Measurements from ENCODE around the gene GRK2. TPM values are rescaled to one million over a fixed set of nuclear protein-coding genes. Genes with fewer than 3 reads are reported as not detected.
"Not testable (repeated sequence)": the region's sequence is repeated elsewhere in the genome, so short reads cannot be mapped to it uniquely, and the experiment has no call there.

Gene GRK2
- total RNA-seq, 1 experiment from 2014 or later = 49.7 TPM

DNA sequence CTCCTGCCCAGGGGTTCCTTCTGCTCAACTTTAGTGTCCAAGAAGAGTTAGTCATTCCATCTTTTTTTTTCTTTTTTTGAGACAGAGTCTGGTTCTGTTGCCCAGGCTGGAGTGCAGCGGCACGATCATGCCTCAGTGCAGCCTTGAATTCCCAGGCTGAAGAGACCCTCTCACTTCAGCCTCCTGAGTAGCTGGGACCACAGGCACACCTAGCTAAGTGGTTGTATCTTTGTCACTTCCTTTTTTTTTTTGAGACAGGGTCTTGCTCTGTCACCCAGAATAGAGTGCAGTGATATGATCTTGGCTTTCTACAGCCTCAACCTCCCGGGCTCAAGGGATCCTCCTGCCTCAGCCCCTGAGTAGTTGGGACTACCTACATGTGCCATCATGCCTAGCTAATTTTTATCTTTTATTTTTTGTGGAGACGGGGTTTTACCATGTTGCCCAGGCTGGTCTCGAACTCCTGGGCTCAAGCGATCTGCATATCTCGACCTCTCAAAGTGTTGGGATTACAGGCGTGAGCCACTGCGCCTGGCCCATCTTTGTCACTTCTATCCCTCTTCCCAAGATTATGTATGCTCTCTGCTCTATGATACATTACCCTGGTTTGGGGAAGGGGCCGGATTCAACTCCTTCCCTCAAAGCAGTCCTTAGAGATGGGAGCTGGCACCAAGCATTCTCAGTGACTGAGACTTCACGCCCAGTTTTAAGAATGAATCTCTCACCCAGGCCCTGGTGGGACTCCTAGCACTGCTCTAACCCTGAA lies 47.0 kb downstream of the GRK2 start:
- no peak overlapping the region for H3K27ac ChIP-seq
- no peak overlapping the region for H3K4me3 ChIP-seq
- no peaks in the 10 kb centered on the region for H3K27me3 ChIP-seq

DNA sequence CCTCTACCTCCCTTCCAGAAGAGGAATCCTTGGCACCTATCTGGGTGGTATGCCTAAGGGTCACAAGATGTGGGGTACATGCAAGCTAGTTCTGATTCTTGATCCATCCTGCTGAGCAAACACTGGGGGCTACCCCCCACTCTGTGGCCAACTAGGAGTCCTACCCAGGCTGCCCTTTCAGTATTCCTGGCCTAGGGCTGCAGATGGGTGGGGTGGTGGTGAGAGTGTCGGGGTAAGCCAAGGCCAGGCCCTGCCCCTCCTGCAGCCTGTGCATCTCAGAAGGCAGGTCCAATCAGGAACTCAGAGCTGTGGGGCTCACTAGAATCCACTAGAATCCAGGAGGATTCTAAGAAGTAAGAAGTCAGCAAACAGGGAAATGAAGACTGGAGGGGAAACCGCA lies 47.9 kb downstream of the GRK2 start:
- Histone ChIP-seq H3K9me3 (replicated peaks) (no peaks in the 10 kb centered on the region), H3K27me3 (no peaks in the 10 kb centered on the region), H3K4me1 (peaks cover 4% of the 10 kb centered on the region; the same call in 1 of the 2 replicates), H3K27ac (no peak overlapping the region), H3K4me3 (no peak overlapping the region), H3K36me3 (no peaks in the 10 kb centered on the region)
- DNase-seq = no peak

More for the DNA sequence above, 47.0 kb downstream of the GRK2 start:
- Histone ChIP-seq H3K9me3 (replicated peaks) (no peaks in the 10 kb centered on the region), H3K36me3 (no peaks in the 10 kb centered on the region), H3K4me1 (peaks cover under 1% of the 10 kb centered on the region; the same call in 1 of the 2 replicates)
- DNase-seq = no peak

DNA sequence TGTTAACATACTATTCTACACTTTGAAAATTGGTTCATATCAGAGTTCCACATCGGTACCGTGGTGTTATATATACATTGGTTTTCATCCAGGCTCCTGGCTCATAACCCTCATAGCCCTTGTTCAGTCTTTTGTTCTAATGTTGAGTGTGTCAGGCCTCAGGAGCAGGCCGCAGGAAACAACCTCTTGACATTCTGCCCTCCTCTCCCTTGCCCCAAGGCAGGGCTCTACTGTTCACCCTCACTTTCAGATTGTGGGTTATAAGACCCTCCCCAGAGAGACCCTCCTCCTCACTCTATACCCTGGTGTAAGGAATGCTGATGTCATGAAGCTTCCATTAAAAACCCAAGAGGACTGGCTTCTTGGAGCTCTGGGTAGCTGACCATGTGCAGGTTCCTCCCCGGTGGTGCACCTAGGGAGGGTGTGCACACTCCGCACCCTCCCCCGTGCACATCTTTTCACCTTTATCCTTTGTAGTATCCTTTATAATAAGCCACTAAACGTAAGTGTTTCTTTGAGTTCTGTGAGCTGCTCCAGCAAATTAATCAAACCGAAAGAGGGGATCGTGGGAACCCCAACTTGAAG lies 49.1 kb downstream of the GRK2 start:
- Histone ChIP-seq H3K9me3 (replicated peaks) (no peaks in the 10 kb centered on the region), H3K27me3 (no peaks in the 10 kb centered on the region), H3K36me3 (no peaks in the 10 kb centered on the region), H3K4me3 (no peak overlapping the region), H3K27ac (no peak overlapping the region), H3K4me1 (peaks cover 4% of the 10 kb centered on the region; the same call in 1 of the 2 replicates)
- no peak for DNase-seq

DNA sequence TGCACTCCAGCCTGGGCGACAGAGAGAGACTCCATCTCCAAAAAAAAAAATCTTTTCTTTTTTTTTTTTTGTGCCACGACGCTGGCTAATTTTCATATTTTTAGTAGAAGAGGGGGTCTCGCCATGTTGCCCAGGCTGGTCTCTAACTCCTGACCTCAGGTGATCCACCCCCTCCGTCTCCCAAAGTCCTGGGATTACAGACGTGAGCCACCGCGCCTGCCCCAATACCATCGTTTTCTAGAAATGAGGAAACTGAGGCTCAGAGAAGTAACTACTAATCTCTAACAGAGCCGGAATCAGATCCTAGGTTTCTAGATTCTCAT lies 50.6 kb downstream of the GRK2 start:
- Histone ChIP-seq H3K27ac (peak overlapping the region; percentile 44), H3K4me3 (peak overlapping the region; percentile 68), H3K36me3 (no peaks in the 10 kb centered on the region), H3K27me3 (no peaks in the 10 kb centered on the region), H3K4me1 (peaks cover 4% of the 10 kb centered on the region; the same call in 1 of the 2 replicates), H3K9me3 (replicated peaks) (no peaks in the 10 kb centered on the region)
- no peak for DNase-seq

DNA sequence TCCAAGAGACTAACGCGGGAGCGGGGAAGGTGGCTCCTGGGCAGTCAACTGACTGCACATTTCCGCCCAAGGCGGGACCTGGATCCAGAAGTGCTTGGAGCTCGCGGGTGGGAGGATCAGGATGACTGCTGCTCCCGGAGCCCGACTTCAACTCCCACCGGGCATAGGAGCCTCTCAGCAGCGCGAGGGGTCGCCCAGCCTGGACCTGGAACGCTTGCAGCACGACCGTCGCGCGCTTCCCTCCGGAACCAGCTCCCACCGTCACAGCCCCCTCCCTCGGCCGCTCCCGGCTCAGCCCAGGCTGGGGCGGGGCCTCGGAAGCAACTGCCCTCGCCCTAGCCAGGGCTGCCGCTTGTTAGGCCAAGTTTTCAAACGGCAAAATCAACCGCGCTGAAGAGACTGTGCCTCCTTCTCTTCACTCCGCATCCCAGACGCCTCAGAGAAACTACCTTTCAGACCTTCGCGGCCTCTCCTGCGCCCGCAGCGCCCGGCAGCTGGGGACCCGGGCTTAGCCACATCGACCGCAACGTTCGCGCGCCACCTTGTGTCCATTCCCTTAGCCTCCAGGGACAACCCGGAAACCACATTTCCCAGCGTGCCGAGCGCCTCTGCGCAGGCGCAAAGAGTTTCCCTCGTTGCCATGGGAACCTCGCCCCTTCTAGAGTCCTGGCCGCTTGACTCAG lies 51.1 kb downstream of the GRK2 start:
- Histone ChIP-seq H3K27me3 (no peaks in the 10 kb centered on the region), H3K27ac (peak overlapping the region; percentile 44), H3K4me3 (peak overlapping the region; percentile 68), H3K36me3 (no peaks in the 10 kb centered on the region), H3K9me3 (replicated peaks) (no peaks in the 10 kb centered on the region), H3K4me1 (peaks cover 4% of the 10 kb centered on the region; the same call in 1 of the 2 replicates)
- DNase-seq = peak; percentile 93 to 98

DNA sequence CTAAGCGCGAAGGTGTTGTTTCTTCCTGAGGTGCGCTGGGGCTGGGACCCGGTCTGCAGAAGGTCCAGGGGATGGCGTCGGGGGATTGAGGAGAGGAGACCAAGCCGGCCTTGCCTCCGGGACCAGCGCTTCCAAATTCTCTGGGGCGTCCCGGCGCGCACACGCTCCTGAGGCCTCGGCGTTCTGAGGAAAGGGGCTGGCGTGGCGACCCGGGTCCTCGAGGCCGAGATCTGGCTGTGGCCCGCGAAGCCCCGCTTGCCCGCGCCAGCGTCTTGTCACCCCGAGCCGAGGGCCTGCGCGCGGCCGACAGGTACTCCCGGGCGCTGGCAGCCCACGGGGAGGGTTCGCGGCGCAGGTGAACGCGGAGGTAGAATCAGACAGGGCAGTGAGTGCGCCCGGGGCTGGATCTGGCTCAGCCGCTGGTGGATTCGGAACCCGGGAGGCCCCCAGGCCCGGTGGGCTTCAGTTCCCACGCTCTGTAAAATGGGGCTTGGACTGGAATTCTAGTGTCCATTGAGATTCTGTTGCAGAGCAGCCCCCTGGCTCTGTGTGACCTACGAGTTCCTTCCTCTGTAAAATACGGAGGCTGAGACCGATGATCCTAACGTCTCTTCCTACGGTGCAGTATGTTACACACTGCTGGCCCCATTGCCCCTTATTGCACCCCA lies 51.7 kb downstream of the GRK2 start:
- no peaks in the 10 kb centered on the region for H3K36me3 ChIP-seq
- peak overlapping the region; percentile 68 for H3K4me3 ChIP-seq
- H3K27me3 ChIP-seq = no peaks in the 10 kb centered on the region
- no peak overlapping the region for H3K27ac ChIP-seq
- H3K9me3 ChIP-seq (replicated peaks) = no peaks in the 10 kb centered on the region
- H3K4me1 ChIP-seq = peaks cover 4% of the 10 kb centered on the region; the same call in 1 of the 2 replicates
- DNase-seq = no peak

DNA sequence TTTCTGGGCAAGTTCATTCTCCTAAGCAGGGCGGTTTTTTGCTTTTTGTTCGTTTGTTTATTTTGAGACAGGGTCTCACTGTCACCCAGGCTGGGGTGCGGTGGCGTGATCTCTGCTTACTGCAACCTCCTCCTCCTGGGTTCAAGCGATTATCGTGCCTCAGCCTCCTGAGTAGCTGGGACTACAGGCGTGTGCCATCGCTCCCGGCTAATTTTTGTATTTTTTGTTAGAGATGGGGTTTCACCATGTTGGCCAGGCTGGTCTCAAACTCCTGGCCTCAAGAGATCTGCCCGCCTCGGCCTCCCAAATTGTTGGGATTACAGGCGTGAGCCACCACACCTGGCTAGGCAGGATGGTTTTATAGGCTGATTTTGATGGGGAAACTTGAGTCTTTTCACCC lies 52.6 kb downstream of the GRK2 start:
- H3K36me3 ChIP-seq; DNase-seq; H3K9me3 ChIP-seq (replicated peaks); H3K27me3 ChIP-seq; H3K4me3 ChIP-seq; H3K27ac ChIP-seq; H3K4me1 ChIP-seq: not testable (repeated sequence)

DNA sequence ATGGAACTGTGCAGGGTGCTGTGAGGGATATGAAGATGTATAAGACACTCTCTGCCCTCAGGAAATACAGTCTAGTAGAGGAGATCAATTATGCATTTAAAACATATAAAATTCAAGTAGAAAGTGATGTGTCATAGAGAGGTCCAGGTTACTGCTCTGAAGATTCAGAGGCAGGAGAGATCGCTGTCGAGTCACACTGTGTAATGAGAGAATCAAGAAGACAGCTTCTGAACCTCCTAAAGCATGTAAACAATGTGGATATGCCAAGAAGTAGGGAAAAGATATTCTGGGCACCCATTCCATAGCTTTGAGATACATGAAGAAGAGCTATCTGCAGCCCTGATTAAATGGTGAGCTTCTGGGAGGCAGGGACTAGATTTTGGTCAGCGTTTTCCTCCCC lies 53.7 kb downstream of the GRK2 start:
- no peak overlapping the region for H3K27ac ChIP-seq
- no peaks in the 10 kb centered on the region for H3K27me3 ChIP-seq
- H3K36me3 ChIP-seq = no peaks in the 10 kb centered on the region
- DNase-seq = no peak
- H3K9me3 ChIP-seq (replicated peaks) = no peaks in the 10 kb centered on the region
- no peak overlapping the region for H3K4me3 ChIP-seq
- H3K4me1 ChIP-seq = peaks cover 4% of the 10 kb centered on the region; the same call in 1 of the 2 replicates

DNA sequence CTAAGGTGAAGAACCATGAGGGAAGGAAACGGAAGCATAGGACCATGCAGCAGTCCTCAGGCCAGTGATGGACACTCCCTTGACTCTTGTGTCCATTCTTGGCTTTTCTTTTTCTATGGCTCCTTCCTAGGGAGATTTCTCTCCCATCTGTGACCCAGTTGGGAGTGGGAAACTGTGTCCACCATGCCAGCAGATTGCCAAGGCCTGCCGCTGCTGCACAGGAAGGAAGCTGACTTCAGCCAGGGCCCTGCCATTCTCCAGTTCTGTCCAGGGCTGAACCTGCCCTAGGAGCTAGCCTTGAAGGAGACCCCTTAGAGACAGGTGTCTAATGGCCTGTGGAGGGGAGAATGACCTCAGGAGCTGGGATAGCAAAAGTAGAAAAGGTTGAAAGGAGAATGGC lies 54.4 kb downstream of the GRK2 start:
- Histone ChIP-seq H3K4me1 (peaks cover 4% of the 10 kb centered on the region; the same call in 1 of the 2 replicates), H3K27ac (no peak overlapping the region), H3K36me3 (no peaks in the 10 kb centered on the region), H3K27me3 (no peaks in the 10 kb centered on the region), H3K9me3 (replicated peaks) (no peaks in the 10 kb centered on the region), H3K4me3 (no peak overlapping the region)
- DNase-seq = no peak

DNA sequence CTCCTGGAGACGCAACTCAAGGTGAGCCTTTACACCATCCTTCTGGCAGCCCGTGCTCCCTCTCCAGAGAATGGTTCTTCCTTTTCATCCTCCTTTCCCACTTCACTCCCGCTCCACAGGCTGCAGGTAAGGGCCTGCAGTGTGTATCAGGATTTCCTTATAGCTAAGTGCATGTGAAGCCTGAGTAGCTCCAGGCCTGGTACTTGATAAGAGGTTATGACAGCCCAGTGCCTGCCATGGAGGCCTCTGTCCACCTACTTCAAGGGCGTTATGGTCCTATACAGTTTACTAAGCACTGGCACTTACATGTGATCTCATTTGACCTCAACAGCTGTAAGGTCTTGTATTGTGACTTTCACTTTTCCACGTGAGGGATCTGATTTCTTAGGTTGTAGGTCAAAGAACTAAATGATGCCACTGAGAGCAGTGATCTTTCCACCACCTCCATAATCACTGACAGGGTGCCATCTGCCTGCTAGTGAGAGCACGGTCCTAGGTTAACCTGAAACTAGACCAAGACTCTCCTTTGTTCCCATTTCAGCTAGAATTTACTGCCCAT lies 55.1 kb downstream of the GRK2 start:
- Histone ChIP-seq H3K27me3 (no peaks in the 10 kb centered on the region), H3K9me3 (replicated peaks) (no peaks in the 10 kb centered on the region), H3K36me3 (no peaks in the 10 kb centered on the region), H3K4me3 (no peak overlapping the region), H3K4me1 (peaks cover 4% of the 10 kb centered on the region; the same call in 1 of the 2 replicates), H3K27ac (no peak overlapping the region)
- no peak for DNase-seq

DNA sequence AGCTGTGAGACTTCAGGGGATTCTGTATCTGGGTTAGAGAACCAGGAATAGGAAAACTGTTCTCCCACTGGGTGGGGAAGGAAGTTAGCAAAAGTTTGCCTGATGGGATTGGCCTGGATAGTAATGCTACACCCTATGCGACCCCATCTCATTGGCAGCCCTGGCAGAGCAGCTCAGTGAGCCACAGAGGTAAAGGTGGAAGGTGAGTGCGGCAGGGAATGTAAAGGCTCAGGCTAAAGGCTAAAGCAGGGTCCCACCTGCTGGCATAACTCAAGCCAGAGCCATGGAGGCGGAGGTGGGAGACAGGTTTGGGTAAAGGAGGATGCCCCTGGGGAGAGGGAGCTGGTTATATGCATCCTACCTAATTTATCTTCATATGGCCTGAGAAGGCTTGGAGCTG lies 55.8 kb downstream of the GRK2 start:
- Histone ChIP-seq H3K9me3 (replicated peaks) (no peaks in the 10 kb centered on the region), H3K4me3 (no peak overlapping the region), H3K4me1 (peaks cover 4% of the 10 kb centered on the region; the same call in 1 of the 2 replicates), H3K27ac (no peak overlapping the region), H3K36me3 (no peaks in the 10 kb centered on the region), H3K27me3 (no peaks in the 10 kb centered on the region)
- DNase-seq = no peak

DNA sequence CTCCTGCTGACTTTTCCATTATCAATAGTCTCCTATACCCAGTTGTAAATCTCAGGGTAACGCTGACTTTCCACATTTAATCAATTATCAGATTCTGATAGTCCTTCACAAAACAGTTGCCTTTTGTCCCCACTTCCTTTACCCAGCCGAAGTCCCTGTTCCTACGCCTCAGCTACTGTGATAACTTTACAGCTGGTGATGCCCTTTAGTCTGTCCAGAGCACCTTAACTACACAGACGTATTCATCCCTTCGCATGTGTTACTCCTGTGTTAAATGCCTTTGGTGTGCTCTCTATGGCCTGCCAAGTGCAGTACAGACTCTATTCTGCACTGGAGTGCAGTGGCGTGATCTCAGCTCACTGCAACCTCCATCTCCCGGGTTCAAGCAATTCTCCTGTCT lies 57.3 kb downstream of the GRK2 start:
- H3K4me1 ChIP-seq = peaks cover 1% of the 10 kb centered on the region; the same call in 1 of the 2 replicates
- no peak overlapping the region for H3K27ac ChIP-seq
- H3K36me3 ChIP-seq = no peaks in the 10 kb centered on the region
- DNase-seq = no peak
- no peak overlapping the region for H3K4me3 ChIP-seq
- no peaks in the 10 kb centered on the region for H3K9me3 ChIP-seq (replicated peaks)
- no peaks in the 10 kb centered on the region for H3K27me3 ChIP-seq

DNA sequence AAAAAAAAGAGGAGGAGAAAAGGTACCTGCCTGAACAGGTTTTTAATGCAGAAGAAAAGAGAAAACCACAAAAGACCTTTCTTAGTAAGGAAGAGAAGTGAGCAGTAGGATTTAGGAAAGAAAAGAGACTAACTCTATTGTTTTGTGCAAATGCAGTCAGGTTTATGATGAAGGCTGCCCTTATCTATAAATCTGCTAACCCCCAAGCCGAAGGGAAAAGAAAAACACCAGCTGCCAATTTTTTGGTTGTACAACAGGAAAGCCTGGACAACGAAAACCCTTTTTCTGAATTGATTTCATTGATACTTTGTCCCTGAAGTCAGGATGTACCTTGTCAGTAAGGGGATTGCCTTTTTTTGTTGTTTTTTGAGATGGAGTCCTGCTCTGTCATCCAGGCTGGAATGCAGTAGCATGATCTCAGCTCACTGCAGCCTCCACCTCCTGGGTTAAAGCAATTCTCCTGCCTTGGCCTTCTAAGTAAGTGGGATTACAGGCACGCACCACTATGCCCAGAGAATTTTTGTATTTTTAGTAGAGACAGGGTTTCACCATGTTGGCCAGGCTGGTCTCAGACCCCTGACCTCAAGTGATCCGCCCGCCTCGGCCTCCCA lies 65.9 kb downstream of the GRK2 start:
- H3K9me3 ChIP-seq (replicated peaks) = no peaks in the 10 kb centered on the region
- no peak for DNase-seq
- no peaks in the 10 kb centered on the region for H3K4me1 ChIP-seq
- H3K27me3 ChIP-seq = no peaks in the 10 kb centered on the region
- H3K27ac ChIP-seq = no peak overlapping the region
- no peaks in the 10 kb centered on the region for H3K36me3 ChIP-seq
- no peak overlapping the region for H3K4me3 ChIP-seq
